ENCODE results near the gene GARNL3. TPM values are rescaled to one million over a fixed set of nuclear protein-coding genes. Genes with fewer than 3 reads are reported as not detected.

The GARNL3 gene
- total and polyA plus RNA-seq, 11 donors = 7.1 to 60.4 (median 20.3) TPM

GRCh38 chr9:127370672-127371648 lies 106.4 kb downstream of the GARNL3 start:
- intact Hi-C loops (cut with DNase I) = no loop called here
- Histone ChIP-seq H3K27ac (peak overlapping the region in 2 of 12 donors; percentile 23 to 34), H3K4me3 (no peak overlapping the region), H3K4me1 (peaks cover 0 to 24% (median 4%) of the 10 kb centered on the region in 12 donors), H3K36me3 (peaks cover 0 to 16% (median 0%) of the 10 kb centered on the region in 9 donors), H3K27me3 (no peaks in the 10 kb centered on the region), H3K9me3 (no peaks in the 10 kb centered on the region)
- WGBS, 4 donors = 68 to 78% (median 71%) methylated on average over 13 of the region's 13 CpGs
- DNase-seq (no peak), ATAC-seq (peak in 3 of 4 donors; percentile 21 to 47 (median 39))
- TF ChIP-seq CTCF (IDR thresholded peaks at IDR 0.05) = no peak
- no peak for TF ChIP-seq POLR2A (IDR thresholded peaks at IDR 0.05)

- H3K9me3 ChIP-seq = peaks cover 0 to 11% (median 2%) of the 10 kb centered on the region in 12 donors
These were observed 115.9 kb downstream of the GARNL3 start for GRCh38 chr9:127380479-127380878.

GRCh38 chr9:127382541-127382940 lies 118.0 kb downstream of the GARNL3 start:
- Histone ChIP-seq H3K36me3 (peaks cover 0 to 10% (median 0%) of the 10 kb centered on the region in 9 donors), H3K4me1 (peaks cover 0 to under 1% (median 0%) of the 10 kb centered on the region in 12 donors), H3K9me3 (peaks cover 0 to 11% (median 2%) of the 10 kb centered on the region in 12 donors), H3K4me3 (no peak overlapping the region), H3K27ac (no peak overlapping the region), H3K27me3 (no peaks in the 10 kb centered on the region)
- intact Hi-C loops (cut with DNase I) = no loop called here
- DNase-seq (no peak), ATAC-seq (no peak)
- no peak for TF ChIP-seq POLR2A (IDR thresholded peaks at IDR 0.05)
- no peak for TF ChIP-seq CTCF (IDR thresholded peaks at IDR 0.05)
- 76 to 95% (median 85%) methylated on average over 2 of the region's 2 CpGs for WGBS, 4 donors

More at GRCh38 chr9:127380479-127380878, 115.9 kb downstream of the GARNL3 start:
- intact Hi-C loops (cut with DNase I) = no loop called here
- no peaks in the 10 kb centered on the region for H3K36me3 ChIP-seq
- no peak overlapping the region for H3K4me3 ChIP-seq
- 92 to 97% (median 94%) methylated on average over 3 of the region's 3 CpGs for WGBS, 4 donors
- no peaks in the 10 kb centered on the region for H3K4me1 ChIP-seq
- ATAC-seq (no peak), DNase-seq (no peak)
- H3K27me3 ChIP-seq = no peaks in the 10 kb centered on the region
- TF ChIP-seq CTCF (IDR thresholded peaks at IDR 0.05) (no peak), POLR2A (IDR thresholded peaks at IDR 0.05) (no peak)
- H3K27ac ChIP-seq = no peak overlapping the region

- Histone ChIP-seq H3K4me1 (peaks cover 0 to 17% (median 0%) of the 10 kb centered on the region in 12 donors), H3K9me3 (peaks cover 0 to 5% (median 0%) of the 10 kb centered on the region in 12 donors), H3K27me3 (no peaks in the 10 kb centered on the region), H3K36me3 (peaks cover 0 to 19% (median 0%) of the 10 kb centered on the region in 9 donors), H3K4me3 (no peak overlapping the region), H3K27ac (no peak overlapping the region)
- ATAC-seq (no peak), DNase-seq (peak in 1 of 5 donors; percentile 48)
- TF ChIP-seq CTCF (IDR thresholded peaks at IDR 0.05) (no peak), POLR2A (IDR thresholded peaks at IDR 0.05) (no peak)
- intact Hi-C loops (cut with DNase I) = no loop called here
- WGBS, 4 donors = 87 to 90% (median 89%) methylated on average over 11 of the region's 11 CpGs
These were observed 119.6 kb downstream of the GARNL3 start for GRCh38 chr9:127384016-127384730.

Measured in heart left ventricle (tissue), 16 donors.